Measurements from ENCODE around the gene EGLN2.
"Not testable (repeated sequence)": the region's sequence is repeated elsewhere in the genome, so short reads cannot be mapped to it uniquely, and the experiment has no call there.

Gene EGLN2

DNA sequence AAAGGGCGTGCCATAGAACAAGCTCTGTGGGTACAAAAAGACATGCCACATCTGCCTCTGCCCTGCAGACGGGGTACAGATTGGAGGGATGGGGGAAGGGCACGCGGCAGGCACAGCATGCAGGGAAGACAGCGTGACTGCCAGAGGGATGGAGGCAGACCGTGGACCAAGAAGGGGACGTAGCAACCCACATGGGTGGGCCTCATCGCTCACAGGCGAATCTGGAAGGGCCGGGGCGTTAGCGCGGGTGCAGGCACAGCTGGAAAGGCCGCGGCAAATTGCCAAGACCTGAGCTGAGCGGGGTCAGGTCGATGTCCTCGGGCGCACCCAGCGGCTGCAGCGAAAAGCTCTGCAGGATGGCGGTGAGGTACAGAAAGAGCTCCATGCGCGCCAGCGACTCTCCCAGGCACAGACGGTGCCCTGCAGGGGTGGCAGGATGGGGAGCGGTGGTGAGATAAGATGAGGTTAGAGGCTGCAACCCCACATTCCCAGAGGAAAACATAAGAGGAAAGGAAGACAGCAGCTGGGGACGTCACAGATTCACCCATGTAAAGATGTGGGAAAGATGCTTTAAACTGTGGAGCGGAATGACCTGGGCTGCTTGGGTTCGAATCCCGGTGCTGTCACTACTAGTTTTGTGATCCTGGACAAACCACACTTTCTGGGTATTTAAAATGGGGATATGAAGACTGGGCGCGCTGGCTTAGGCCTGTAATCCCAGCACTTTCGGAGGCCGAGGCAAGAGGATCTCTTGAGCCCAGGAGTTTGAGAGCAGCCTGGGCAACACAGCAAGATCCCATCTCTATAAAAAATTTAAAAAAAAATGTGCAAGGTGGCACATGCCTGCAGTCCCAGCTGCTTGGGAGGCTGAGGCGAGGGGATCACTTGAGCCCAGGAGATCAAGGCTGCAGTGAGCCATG is 19.7 kb downstream of the EGLN2 start:
- DNase-seq (ENCODE audit: low spot score); POLR2A ChIA-PET (ENCODE audit: low non-redundant PET): not testable (repeated sequence)
- H3K27ac ChIP-seq, result peak overlapping the region; percentile 74
- TF ChIP-seq, protein P1, sequence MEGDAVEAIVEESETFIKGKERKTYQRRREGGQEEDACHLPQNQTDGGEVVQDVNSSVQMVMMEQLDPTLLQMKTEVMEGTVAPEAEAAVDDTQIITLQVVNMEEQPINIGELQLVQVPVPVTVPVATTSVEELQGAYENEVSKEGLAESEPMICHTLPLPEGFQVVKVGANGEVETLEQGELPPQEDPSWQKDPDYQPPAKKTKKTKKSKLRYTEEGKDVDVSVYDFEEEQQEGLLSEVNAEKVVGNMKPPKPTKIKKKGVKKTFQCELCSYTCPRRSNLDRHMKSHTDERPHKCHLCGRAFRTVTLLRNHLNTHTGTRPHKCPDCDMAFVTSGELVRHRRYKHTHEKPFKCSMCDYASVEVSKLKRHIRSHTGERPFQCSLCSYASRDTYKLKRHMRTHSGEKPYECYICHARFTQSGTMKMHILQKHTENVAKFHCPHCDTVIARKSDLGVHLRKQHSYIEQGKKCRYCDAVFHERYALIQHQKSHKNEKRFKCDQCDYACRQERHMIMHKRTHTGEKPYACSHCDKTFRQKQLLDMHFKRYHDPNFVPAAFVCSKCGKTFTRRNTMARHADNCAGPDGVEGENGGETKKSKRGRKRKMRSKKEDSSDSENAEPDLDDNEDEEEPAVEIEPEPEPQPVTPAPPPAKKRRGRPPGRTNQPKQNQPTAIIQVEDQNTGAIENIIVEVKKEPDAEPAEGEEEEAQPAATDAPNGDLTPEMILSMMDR (conservative IDR thresholded peaks at IDR 0.05; ENCODE audit: low read depth), result peak; percentile 75
- CTCF ChIA-PET, result interaction anchor here (0.9 to 1.8 kb wide), 3 partner anchors 17 to 156 kb away, joined by 3 to 11 read pairs (median 5); no protein-coding TSS in a partner anchor

DNA sequence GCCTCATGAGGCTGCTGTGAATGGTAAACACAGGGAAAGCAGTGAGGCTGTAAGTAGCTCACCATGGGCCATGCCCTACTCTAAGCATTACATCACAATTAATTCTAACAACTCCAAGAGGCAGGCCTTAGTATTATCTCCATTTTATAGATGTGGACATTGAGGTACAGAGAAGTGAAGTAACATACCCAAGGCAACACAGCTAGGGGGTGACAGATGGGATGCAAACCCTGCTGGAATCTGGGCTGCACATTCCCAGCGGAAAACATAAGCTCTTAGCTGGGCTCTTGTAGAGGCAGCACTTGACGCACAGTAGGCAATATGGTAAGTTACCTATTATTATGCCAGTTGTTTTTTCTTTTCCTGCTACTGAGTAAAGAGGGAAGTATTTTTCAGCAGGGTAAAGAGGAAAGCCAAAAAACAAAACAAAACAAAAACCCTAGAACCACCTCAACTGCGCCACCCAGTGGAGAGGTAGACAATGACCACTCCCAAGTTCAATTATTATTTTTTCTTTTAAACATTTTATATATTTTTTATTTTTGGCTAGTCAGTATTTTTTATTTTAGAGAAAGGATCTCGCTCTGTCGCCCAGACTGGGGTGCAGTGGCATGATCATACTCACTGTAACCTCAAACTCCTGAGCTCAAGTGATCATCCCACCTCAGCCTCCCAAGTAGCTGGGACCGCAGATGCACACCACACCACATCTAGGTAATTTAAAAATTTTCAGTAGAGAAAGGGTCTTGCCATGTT is 20.7 kb downstream of the EGLN2 start:
- POLR2A ChIA-PET (ENCODE audit: low non-redundant PET); DNase-seq (ENCODE audit: low spot score): not testable (repeated sequence)
- TF ChIP-seq, protein P1 (conservative IDR thresholded peaks at IDR 0.05; ENCODE audit: low read depth), result peak; percentile 71
- peak overlapping the region; percentile 74 for H3K27ac ChIP-seq
- CTCF ChIA-PET, result interaction anchor here (0.7 to 1.8 kb wide), 6 partner anchors 15 to 325 kb away, joined by 3 to 11 read pairs (median 4); no protein-coding TSS in a partner anchor

DNA sequence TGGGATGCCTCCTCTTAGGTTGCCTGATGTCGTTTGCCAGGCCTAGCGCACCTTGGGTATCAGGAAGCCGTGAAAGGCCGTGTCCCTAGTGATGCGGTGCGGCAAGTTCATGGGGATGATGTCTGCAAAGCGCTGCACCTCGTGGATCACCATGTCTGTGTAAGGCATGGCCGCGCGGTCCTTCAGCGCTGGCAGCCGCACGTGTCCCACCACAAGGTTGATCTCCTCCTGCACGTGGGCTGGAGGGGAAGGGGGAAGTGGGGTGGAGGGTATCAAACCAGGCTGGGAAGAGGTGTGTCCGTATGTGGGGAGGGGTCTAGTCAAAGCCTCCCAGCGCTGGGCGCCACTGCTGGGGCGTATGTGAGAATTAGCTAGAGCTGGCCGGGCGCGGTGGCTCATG is 23.2 kb downstream of the EGLN2 start:
- CTCF ChIA-PET, result no interaction called here
- POLR2A ChIA-PET (ENCODE audit: low non-redundant PET), result no interaction called here
- DNase-seq (ENCODE audit: low spot score), result no peak
- TF ChIP-seq, protein P1 (conservative IDR thresholded peaks at IDR 0.05; ENCODE audit: low read depth), result no peak
- H3K27ac ChIP-seq, result no peak overlapping the region

DNA sequence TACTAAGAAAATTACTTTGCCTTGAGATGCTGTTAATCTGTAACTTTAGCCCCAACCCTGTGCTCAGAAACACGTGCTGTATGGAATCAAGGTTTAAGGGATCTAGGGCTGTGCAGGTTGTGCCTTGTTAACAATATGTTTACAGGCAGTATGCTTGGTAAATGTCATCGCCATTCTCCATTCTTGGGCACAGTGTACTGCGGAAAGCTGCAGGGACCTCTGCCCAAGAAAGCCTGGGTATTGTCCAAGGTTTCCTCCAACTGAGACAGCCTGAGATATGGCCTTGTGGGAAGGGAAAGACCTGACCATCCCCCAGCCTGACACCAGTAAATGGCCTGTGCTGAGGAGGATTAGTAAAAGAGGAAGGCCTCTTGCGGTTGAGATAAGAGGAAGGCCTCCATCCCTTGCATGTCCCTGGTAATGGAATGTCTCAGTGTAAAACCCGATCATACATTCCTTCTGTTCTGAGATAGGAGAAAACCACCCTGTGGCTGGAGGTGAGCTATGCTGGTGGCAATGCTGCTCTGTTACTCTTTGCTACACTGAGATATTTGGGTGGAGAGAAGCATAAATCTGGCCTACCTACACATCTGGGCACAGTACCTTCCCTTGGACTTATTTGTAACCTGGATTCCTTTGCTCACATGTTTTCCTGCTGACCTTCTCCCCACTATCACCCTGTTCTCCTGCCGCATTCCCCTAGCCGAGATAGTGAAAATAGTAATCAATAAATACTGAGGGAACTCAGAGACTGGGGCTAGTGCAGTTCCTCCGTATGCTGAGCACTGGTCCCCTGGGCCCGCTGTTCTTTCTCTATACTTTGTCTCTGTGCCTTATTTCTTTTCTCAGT is 23.9 kb downstream of the EGLN2 start:
- POLR2A ChIA-PET (ENCODE audit: low non-redundant PET); CTCF ChIA-PET; H3K27ac ChIP-seq; DNase-seq (ENCODE audit: low spot score): not testable (repeated sequence)

GRCh38 chr19:40824916-40825315 is 25.9 kb downstream of the EGLN2 start:
- POLR2A ChIA-PET (ENCODE audit: low non-redundant PET); DNase-seq (ENCODE audit: low spot score); H3K27ac ChIP-seq: not testable (repeated sequence)
- CTCF ChIA-PET, result interaction anchor here (0.5 kb wide), 1 partner anchor 115 kb away, joined by 3 read pairs; no protein-coding TSS in a partner anchor

DNA sequence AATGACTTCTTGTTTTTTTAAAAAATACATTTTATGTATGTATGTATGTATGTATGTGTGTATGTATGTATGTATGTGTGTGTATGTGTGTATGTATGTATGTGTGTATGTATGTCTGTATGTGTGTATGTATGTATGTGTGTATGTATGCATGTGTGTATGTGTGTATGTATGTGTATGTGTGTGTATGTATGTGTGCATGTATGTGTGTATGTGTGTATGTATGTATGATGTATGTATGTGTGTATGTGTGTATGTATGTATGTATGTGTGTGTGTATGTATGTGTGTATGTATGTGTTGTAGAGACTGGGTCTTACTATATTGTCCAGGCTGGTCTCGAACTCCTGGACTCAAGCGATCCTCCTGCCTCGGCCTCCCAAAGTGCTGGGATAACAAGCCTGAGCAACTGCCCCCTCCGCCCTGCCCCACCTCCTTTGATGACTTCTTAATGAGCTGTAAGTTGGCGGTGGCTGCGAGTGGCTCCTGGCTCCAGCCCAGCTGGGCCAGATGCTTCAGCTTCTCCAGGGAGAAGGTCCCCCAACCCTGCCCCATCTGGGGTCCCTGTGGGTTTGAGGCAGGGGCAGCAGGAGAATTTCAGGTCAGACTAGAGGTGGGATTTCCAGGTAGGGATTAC is 26.6 kb downstream of the EGLN2 start:
- H3K27ac ChIP-seq; CTCF ChIA-PET; DNase-seq (ENCODE audit: low spot score); POLR2A ChIA-PET (ENCODE audit: low non-redundant PET): not testable (repeated sequence)

- POLR2A ChIA-PET (ENCODE audit: low non-redundant PET); DNase-seq (ENCODE audit: low spot score); CTCF ChIA-PET; H3K27ac ChIP-seq: not testable (repeated sequence)
Observed at GRCh38 chr19:40826312-40826698, 27.3 kb downstream of the EGLN2 start.

DNA sequence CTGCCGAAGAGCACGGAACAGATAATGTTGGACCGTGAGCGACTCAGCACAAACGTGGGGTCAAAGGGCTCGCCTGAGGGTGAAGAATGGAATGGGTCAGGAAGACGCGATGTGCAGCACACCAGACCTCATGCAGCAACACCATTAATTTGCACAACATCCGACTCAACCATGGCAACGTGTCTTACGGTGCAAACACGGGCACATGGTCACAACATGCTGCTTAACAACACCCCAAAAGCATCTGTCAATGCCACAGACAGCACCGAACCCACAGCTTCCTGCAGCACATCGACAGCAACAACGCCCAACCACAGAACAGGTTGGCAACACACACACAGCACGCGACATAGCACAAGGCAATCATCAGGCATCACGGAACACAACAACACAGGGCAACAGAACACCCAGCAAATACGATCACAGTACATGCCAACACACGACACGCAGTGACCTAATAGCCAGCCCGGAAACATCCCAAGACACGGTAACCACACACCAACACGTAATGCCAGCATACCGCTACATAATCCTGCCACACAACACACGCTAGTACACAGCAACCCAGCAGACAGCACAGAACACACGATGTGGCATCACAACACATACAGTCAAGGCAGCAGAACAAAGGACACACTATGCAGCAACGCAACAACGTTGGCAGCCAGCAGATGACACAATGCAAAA is 27.9 kb downstream of the EGLN2 start:
- CTCF ChIA-PET; POLR2A ChIA-PET (ENCODE audit: low non-redundant PET); DNase-seq (ENCODE audit: low spot score); H3K27ac ChIP-seq: not testable (repeated sequence)

Measured in RWPE1 (cell line).